Measurements from ENCODE around the gene TAPT1.

GRCh38 chr4:16194214-16194613, 32.1 kb downstream of the TAPT1 start:
- TF ChIP-seq CTCF (CRISPR knock-in tag; IDR thresholded peaks at IDR 0.05) (no peak), HDAC2 (CRISPR knock-in tag; IDR thresholded peaks at IDR 0.05) (no peak)

Data from HepG2 (cell line).